Testis (tissue), 3 donors: ENCODE results near the gene CENPP. TPM values are rescaled to one million over a fixed set of nuclear protein-coding genes. Genes with fewer than 3 reads are reported as not detected.
"Not testable (repeated sequence)": the region's sequence is repeated elsewhere in the genome, so short reads cannot be mapped to it uniquely, and the experiment has no call there.

Source experiments
- DNase-seq: peaks from one replicate; pipeline ENCODE4 v3.0.0-alpha.2; 2019
- H3K27ac ChIP-seq, 2 donors: fragments of 200-600 bp; sonication (generic); one replicate each; pipeline ENCODE4 v1.5.1; 2019
- H3K27me3 ChIP-seq: fragments of 200-600 bp; sonication (generic); one replicate; pipeline ENCODE4 v1.5.1; 2019
- H3K36me3 ChIP-seq: fragments of 200-600 bp; sonication (generic); one replicate; pipeline ENCODE4 v1.5.1; 2017; ENCODE audit warnings: low read depth; ENCODE audit errors: missing control alignments
- H3K4me1 ChIP-seq: fragments of 200-600 bp; sonication (generic); one replicate; pipeline ENCODE4 v1.5.1; 2019
- H3K4me3 ChIP-seq, 2 donors: fragments of 200-600 bp; sonication (generic); one replicate each; pipeline ENCODE4 v1.5.1; 2017 to 2019
- H3K9me3 ChIP-seq: fragments of 200-600 bp; sonication (generic); one replicate; pipeline ENCODE4 v1.5.1; 2017
- CTCF ChIP-seq, 3 experiments: fragments of 450-650 bp in 2 of 3; fragments of 200-600 bp in 1 of 3; sonication (generic) in 1 of 3; IDR thresholded peaks; one replicate each; pipeline ENCODE4 v1.5.1; 2016 to 2019; ENCODE audit warnings: antibody characterized with exemption in 3 of 3, mild to moderate bottlenecking in 2 of 3, moderate library complexity in 1 of 3
- POLR2A ChIP-seq: fragments of 450-650 bp; IDR thresholded peaks from one replicate; pipeline ENCODE4 v1.6.1; 2017; ENCODE audit warnings: antibody characterized with exemption, mild to moderate bottlenecking, moderate library complexity
- WGBS, 2 donors: methylation state at CpG; one replicate each; pipeline ENCODE4 v1.1.5; 2018; 5-methylcytosine and 5-hydroxymethylcytosine counted together
- intact Hi-C: fragments of 100-400 bp; cut with DNase I; formaldehyde crosslinking; loops from one replicate; pipeline ENCODE4 v1.15.1; 2023; ENCODE audit warnings: low total_unique reads
- polyA plus RNA-seq: library from polyadenylated mRNA; stranded (reverse); fragments of 350-450 nt; fragmentation: Illumina TruSeq; extraction: RNeasy Lipid Tissue Mini Kit (QIAGEN cat#74804); gene quantifications from one replicate; pipeline ENCODE4 v1.2.3, GENCODE V29; 2014; ENCODE audit warnings: low read depth, low replicate concordance; ENCODE audit not compliant: insufficient read depth
- total RNA-seq, 2 donors: library from RNA; depleted of rRNA; stranded (reverse); fragments of >200 nt; gene quantifications; one replicate each; pipeline ENCODE4 v1.2.3, GENCODE V29; 2016

The CENPP gene
- total and polyA plus RNA-seq, 3 donors from 2014 or later: 8.1 to 12.1 (median 9.6) TPM

GRCh38 chr9:92592537-92592936 is 266.8 kb downstream of the CENPP start:
- Histone ChIP-seq H3K4me1 (peaks cover 5% of the 10 kb centered on the region), H3K27ac (no peak overlapping the region), H3K4me3 (no peak overlapping the region), H3K36me3 (no peaks in the 10 kb centered on the region), H3K9me3 (no peaks in the 10 kb centered on the region), H3K27me3 (no peaks in the 10 kb centered on the region)
- WGBS, 2 donors: 93 to 100% methylated on average over 1 of the region's 1 CpG
- TF ChIP-seq CTCF (IDR thresholded peaks at IDR 0.05) (no peak), POLR2A (no peak)
- DNase-seq: no peak
- intact Hi-C loops: no loop called here

- H3K36me3 ChIP-seq: no peaks in the 10 kb centered on the region
- intact Hi-C loops: no loop called here
- peaks cover 12% of the 10 kb centered on the region for H3K4me1 ChIP-seq
- DNase-seq: no peak
- H3K27me3 ChIP-seq: no peaks in the 10 kb centered on the region
- TF ChIP-seq POLR2A: no peak
- TF ChIP-seq CTCF (IDR thresholded peaks at IDR 0.05): no peak
- H3K4me3 ChIP-seq: no peak overlapping the region
- WGBS, 2 donors: 66 to 71% methylated on average over 7 of the region's 7 CpGs
- H3K9me3 ChIP-seq: no peaks in the 10 kb centered on the region
- no peak overlapping the region for H3K27ac ChIP-seq
These were observed 267.5 kb downstream of the CENPP start for GRCh38 chr9:92592946-92593861.

- H3K4me3 ChIP-seq, H3K27ac ChIP-seq, DNase-seq, H3K27me3 ChIP-seq, H3K9me3 ChIP-seq, intact Hi-C loops, H3K36me3 ChIP-seq: not testable (repeated sequence)
- 92 to 100% methylated on average over 1 of the region's 1 CpG for WGBS, 2 donors
- peaks cover 19% of the 10 kb centered on the region for H3K4me1 ChIP-seq
These were observed 269.3 kb downstream of the CENPP start for GRCh38 chr9:92595075-92595474.

GRCh38 chr9:92595930-92596329 is 270.2 kb downstream of the CENPP start:
- H3K27ac ChIP-seq: no peak overlapping the region
- H3K9me3 ChIP-seq: no peaks in the 10 kb centered on the region
- no peaks in the 10 kb centered on the region for H3K36me3 ChIP-seq
- no peak overlapping the region for H3K4me3 ChIP-seq
- H3K4me1 ChIP-seq: peaks cover 25% of the 10 kb centered on the region
- intact Hi-C loops: no loop called here
- WGBS, 2 donors: 93% methylated on average over 1 of the region's 1 CpG
- TF ChIP-seq POLR2A (no peak), CTCF (IDR thresholded peaks at IDR 0.05) (no peak)
- H3K27me3 ChIP-seq: no peaks in the 10 kb centered on the region
- DNase-seq: no peak

- Histone ChIP-seq H3K9me3 (no peaks in the 10 kb centered on the region), H3K36me3 (no peaks in the 10 kb centered on the region), H3K27ac (peak overlapping the region; percentile 10 to 33), H3K27me3 (no peaks in the 10 kb centered on the region), H3K4me1 (peaks cover 28% of the 10 kb centered on the region), H3K4me3 (no peak overlapping the region)
- 40 to 48% methylated on average over 2 of the region's 2 CpGs for WGBS, 2 donors
- no peak for TF ChIP-seq POLR2A
- no peak for TF ChIP-seq CTCF (IDR thresholded peaks at IDR 0.05)
- intact Hi-C loops: no loop called here
- DNase-seq: no peak
These were observed 272.6 kb downstream of the CENPP start for GRCh38 chr9:92598382-92598781.
